Mesenchymal stem cell (in vitro differentiated cells and primary cell): ENCODE data around the gene CR1L.
"Not testable (repeated sequence)": the region's sequence is repeated elsewhere in the genome, so short reads cannot be mapped to it uniquely, and the experiment has no call there.

ENCODE experiments used
- DNase-seq: peaks from one replicate; pipeline ENCODE4 v3.0.0-alpha.2; 2013
- H2AFZ ChIP-seq: one replicate; pipeline ENCODE4 v1.6.1; 2013; ENCODE audit warnings: low read depth, mild to moderate bottlenecking, control low read depth, inconsistent platforms, low read length, moderate library complexity
- H2AK5ac ChIP-seq: 2 replicates; pipeline ENCODE4 v1.6.1; 2013; ENCODE audit warnings: low read length, moderate library complexity, mild to moderate bottlenecking, inconsistent platforms; ENCODE audit not compliant: severe bottlenecking
- H2BK120ac ChIP-seq: one replicate; pipeline ENCODE4 v1.6.1; 2013; ENCODE audit warnings: low read depth, mild to moderate bottlenecking, inconsistent platforms, low read length, moderate library complexity
- H2BK12ac ChIP-seq, 2 experiments: one replicate each; pipeline ENCODE4 v1.6.1; 2013; ENCODE audit warnings: inconsistent platforms in 2 of 2, low read length in 2 of 2, mild to moderate bottlenecking in 2 of 2, moderate library complexity in 2 of 2, control low read depth in 1 of 2
- H2BK15ac ChIP-seq: one replicate; pipeline ENCODE4 v1.6.1; 2013; ENCODE audit warnings: mild to moderate bottlenecking, low read depth, inconsistent platforms; ENCODE audit not compliant: poor library complexity, severe bottlenecking
- H2BK5ac ChIP-seq: 2 replicates; pipeline ENCODE4 v1.6.1; 2013; ENCODE audit warnings: low read depth, mild to moderate bottlenecking, low read length, control low read depth, inconsistent platforms; ENCODE audit not compliant: poor library complexity, severe bottlenecking
- H3K14ac ChIP-seq, 2 experiments: one replicate each; pipeline ENCODE4 v1.6.1; 2013; ENCODE audit warnings: inconsistent platforms in 2 of 2, low read length in 2 of 2, control low read depth in 1 of 2, mild to moderate bottlenecking in 1 of 2, moderate library complexity in 1 of 2
- H3K18ac ChIP-seq, 2 experiments: one replicate each; pipeline ENCODE4 v1.6.1; 2013; ENCODE audit warnings: inconsistent platforms in 2 of 2, low read length in 2 of 2, control low read depth in 1 of 2, low read depth in 1 of 2, mild to moderate bottlenecking in 1 of 2
- H3K23ac ChIP-seq, 2 experiments: one replicate each; pipeline ENCODE4 v1.6.1; 2013; ENCODE audit warnings: inconsistent platforms in 2 of 2, low read length in 2 of 2, mild to moderate bottlenecking in 2 of 2, moderate library complexity in 2 of 2, control low read depth in 1 of 2
- H3K27ac ChIP-seq: 2 replicates; pipeline ENCODE4 v1.5.1; 2013; ENCODE audit warnings: mild to moderate bottlenecking, moderate library complexity, low read length, control low read depth, inconsistent platforms; ENCODE audit not compliant: poor library complexity, severe bottlenecking
- H3K27me3 ChIP-seq, 2 experiments: 2 replicates each; pipeline versions ENCODE4 v1.6.1 to v1.7.0; 2013; ENCODE audit warnings: low read length in 2 of 2, mild to moderate bottlenecking in 2 of 2, moderate library complexity in 2 of 2, control low read depth in 1 of 2, inconsistent platforms in 1 of 2; ENCODE audit not compliant: control insufficient read depth in 1 of 2, insufficient read depth in 1 of 2
- H3K36me3 ChIP-seq, 2 experiments: 2 replicates each; pipeline versions ENCODE4 v1.6.1 to v1.7.0; 2013; ENCODE audit warnings: low read length in 2 of 2, control low read depth in 1 of 2, inconsistent platforms in 1 of 2, low read depth in 1 of 2, mild to moderate bottlenecking in 1 of 2; ENCODE audit not compliant: insufficient read depth in 2 of 2, control insufficient read depth in 1 of 2
- H3K4ac ChIP-seq, 2 experiments: one replicate each; pipeline ENCODE4 v1.6.1; 2013; ENCODE audit warnings: inconsistent platforms in 2 of 2, low read length in 2 of 2, mild to moderate bottlenecking in 2 of 2, moderate library complexity in 2 of 2, control low read depth in 1 of 2, low read depth in 1 of 2
- H3K4me1 ChIP-seq: 2 replicates; pipeline ENCODE4 v1.6.1; 2013; ENCODE audit warnings: low read depth, low read length, control low read depth; ENCODE audit not compliant: control insufficient read depth, insufficient read depth
- H3K4me2 ChIP-seq: 2 replicates; pipeline ENCODE4 v1.6.1; 2013; ENCODE audit warnings: low read length, mild to moderate bottlenecking, inconsistent platforms; ENCODE audit not compliant: poor library complexity, severe bottlenecking
- H3K4me3 ChIP-seq, 2 experiments: 2 replicates each; pipeline versions ENCODE4 v1.5.1 to v1.7.0; 2013; ENCODE audit warnings: low read length in 2 of 2, mild to moderate bottlenecking in 2 of 2, control low read depth in 1 of 2, low read depth in 1 of 2; ENCODE audit not compliant: insufficient read depth in 1 of 2
- H3K79me1 ChIP-seq: replicated peaks from 2 replicates; pipeline ENCODE4 v1.6.1; 2013; ENCODE audit warnings: mild to moderate bottlenecking, control low read depth, low read length, inconsistent platforms; ENCODE audit not compliant: poor library complexity, severe bottlenecking
- H3K9ac ChIP-seq: 2 replicates; pipeline ENCODE4 v1.7.0; 2013; ENCODE audit warnings: mild to moderate bottlenecking, low read length, moderate library complexity
- H3K9me3 ChIP-seq: 2 replicates; pipeline ENCODE4 v1.7.0; 2013; ENCODE audit warnings: mild to moderate bottlenecking, low read length; ENCODE audit not compliant: control insufficient read depth
- H4K8ac ChIP-seq: one replicate; pipeline ENCODE4 v1.6.1; 2013; ENCODE audit warnings: inconsistent platforms, mild to moderate bottlenecking, low read length, moderate library complexity
- H4K91ac ChIP-seq: one replicate; pipeline ENCODE4 v1.6.1; 2013; ENCODE audit warnings: mild to moderate bottlenecking, low read length, inconsistent platforms
- WGBS: methylation state at CpG from one replicate; pipeline ENCODE4 v1.1.7; 2013; ENCODE audit warnings: mixed read lengths; 5-methylcytosine and 5-hydroxymethylcytosine counted together

CR1L gene

DNA sequence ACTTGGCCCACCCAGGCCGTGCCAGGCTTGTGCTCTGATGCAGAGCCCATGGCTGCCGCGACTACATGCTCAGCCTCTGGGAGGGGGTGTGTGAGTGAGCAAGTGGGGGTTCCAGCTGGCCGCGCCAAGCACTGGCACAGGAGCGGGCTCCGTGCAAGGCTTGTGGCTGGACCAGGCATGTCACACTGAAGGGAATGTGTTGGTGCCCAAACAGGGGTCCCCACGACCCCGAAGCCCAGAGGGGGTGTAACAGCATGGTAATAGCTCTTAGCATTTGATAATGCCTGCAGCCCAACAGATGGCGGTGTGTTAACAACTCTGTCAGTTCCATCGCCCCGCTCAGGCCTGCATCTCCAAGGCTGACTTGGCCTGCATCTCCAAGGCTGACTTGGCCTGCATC, 68.6 kb downstream of the CR1L start:
- Histone ChIP-seq H4K91ac (no peak overlapping the region), H3K4ac (no peak overlapping the region), H3K9ac (no peak overlapping the region), H3K14ac (no peak overlapping the region), H3K23ac (no peak overlapping the region), H2AK5ac (no peak overlapping the region), H3K4me2 (no peak overlapping the region), H2BK15ac (no peak overlapping the region), H2BK120ac (no peak overlapping the region), H2AFZ (no peak overlapping the region), H3K4me1 (no peaks in the 10 kb centered on the region), H3K9me3 (no peaks in the 10 kb centered on the region), H4K8ac (no peak overlapping the region), H3K27ac (no peak overlapping the region), H3K27me3 (no peaks in the 10 kb centered on the region), H2BK5ac (no peak overlapping the region), H3K79me1 (no peaks in the 10 kb centered on the region), H2BK12ac (no peak overlapping the region), H3K18ac (no peak overlapping the region), H3K36me3 (no peaks in the 10 kb centered on the region), H3K4me3 (no peak overlapping the region)
- no peak for DNase-seq
- 82% methylated on average over 12 of the region's 12 CpGs for WGBS

DNA sequence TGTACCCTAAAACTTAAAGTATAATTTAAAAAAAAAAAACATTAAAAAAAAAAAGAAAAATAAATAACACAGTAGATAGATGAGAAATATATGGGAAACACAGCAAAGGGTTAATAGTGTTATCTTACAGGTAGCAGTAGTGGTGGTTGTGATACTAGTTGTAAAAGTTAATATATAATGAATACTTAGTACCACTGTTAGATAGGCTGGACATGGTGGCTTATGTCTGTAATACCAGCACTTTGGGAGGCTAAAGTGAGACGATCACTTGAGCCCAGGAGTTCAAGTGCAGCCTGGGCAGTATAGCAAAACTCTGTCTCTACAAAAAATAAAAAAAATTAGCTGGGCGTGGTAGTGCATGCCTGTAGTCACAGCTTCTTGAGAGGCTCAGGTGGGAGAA, 74.3 kb downstream of the CR1L start:
- Histone ChIP-seq H3K4ac (no peak overlapping the region), H3K27me3 (no peaks in the 10 kb centered on the region), H3K9ac (no peak overlapping the region), H2BK5ac (no peak overlapping the region), H2BK15ac (no peak overlapping the region), H3K9me3 (peaks cover 5% of the 10 kb centered on the region), H3K18ac (no peak overlapping the region), H3K4me3 (no peak overlapping the region), H3K36me3 (no peaks in the 10 kb centered on the region), H3K14ac (no peak overlapping the region), H3K4me1 (no peaks in the 10 kb centered on the region), H3K4me2 (no peak overlapping the region), H2AK5ac (no peak overlapping the region), H4K91ac (no peak overlapping the region), H2BK120ac (no peak overlapping the region), H2BK12ac (no peak overlapping the region), H3K23ac (no peak overlapping the region), H3K79me1 (no peaks in the 10 kb centered on the region), H4K8ac (no peak overlapping the region), H2AFZ (no peak overlapping the region), H3K27ac (no peak overlapping the region)
- no peak for DNase-seq
- 100% methylated on average over 2 of the region's 2 CpGs for WGBS

GRCh38 chr1:207728200-207728858, 83.4 kb downstream of the CR1L start:
- H2BK15ac ChIP-seq, H3K4me3 ChIP-seq, H2AK5ac ChIP-seq, H2BK120ac ChIP-seq, H3K9me3 ChIP-seq, H3K14ac ChIP-seq, H3K27ac ChIP-seq, H3K18ac ChIP-seq, DNase-seq, H4K8ac ChIP-seq, H3K9ac ChIP-seq, H2BK5ac ChIP-seq, H3K79me1 ChIP-seq, H3K4me2 ChIP-seq, H2AFZ ChIP-seq, H3K4ac ChIP-seq, H3K23ac ChIP-seq, H3K36me3 ChIP-seq, H2BK12ac ChIP-seq, H3K27me3 ChIP-seq, H3K4me1 ChIP-seq, H4K91ac ChIP-seq: not testable (repeated sequence)
- 95% methylated on average over 3 of the region's 4 CpGs for WGBS

- not testable (repeated sequence) for H2AFZ ChIP-seq, H3K36me3 ChIP-seq, H3K14ac ChIP-seq, H3K4me3 ChIP-seq, H3K79me1 ChIP-seq, H2BK120ac ChIP-seq, H2AK5ac ChIP-seq, H3K4me2 ChIP-seq, DNase-seq, H3K9me3 ChIP-seq, H3K27me3 ChIP-seq, H4K91ac ChIP-seq, H2BK12ac ChIP-seq, H3K23ac ChIP-seq, H3K9ac ChIP-seq, H2BK15ac ChIP-seq, H3K27ac ChIP-seq, H4K8ac ChIP-seq, H3K18ac ChIP-seq, H2BK5ac ChIP-seq, H3K4me1 ChIP-seq, H3K4ac ChIP-seq
- WGBS, result 91% methylated on average over 7 of the region's 8 CpGs
Observed at GRCh38 chr1:207737503-207738157, 92.7 kb downstream of the CR1L start.
